Thymus (tissue), 14 donors: ENCODE measurements around the gene CDC34. TPM values are rescaled to one million over a fixed set of nuclear protein-coding genes. Genes with fewer than 3 reads are reported as not detected.

Experiments used
- DNase-seq, 9 donors: peaks; one replicate each; pipeline ENCODE4 v3.0.0-alpha.2; 2013; ENCODE audit warnings: low spot score in 9 of 9, low read depth in 6 of 9, missing footprints in 1 of 9
- H3K27ac ChIP-seq, 2 donors: one replicate each; pipeline ENCODE4 v1.5.1; 2013; ENCODE audit warnings: control low read depth in 1 of 2, low read depth in 1 of 2, low read length in 1 of 2, mild to moderate bottlenecking in 1 of 2, moderate library complexity in 1 of 2
- H3K27me3 ChIP-seq, 2 donors: one replicate each; pipeline ENCODE4 v1.5.1; 2013; ENCODE audit warnings: low read length in 1 of 2; ENCODE audit not compliant: control insufficient read depth in 2 of 2, insufficient read depth in 1 of 2
- H3K36me3 ChIP-seq, 2 donors: one replicate each; pipeline ENCODE4 v1.5.1; 2013; ENCODE audit warnings: low read length in 1 of 2, mild to moderate bottlenecking in 1 of 2, moderate library complexity in 1 of 2; ENCODE audit not compliant: control insufficient read depth in 2 of 2, insufficient read depth in 2 of 2
- H3K4me1 ChIP-seq, 2 donors: one replicate each; pipeline ENCODE4 v1.5.1; 2013; ENCODE audit warnings: low read length in 2 of 2; ENCODE audit not compliant: control insufficient read depth in 2 of 2, insufficient read depth in 2 of 2
- H3K4me3 ChIP-seq, 2 donors: one replicate each; pipeline ENCODE4 v1.5.1; 2013; ENCODE audit warnings: low read length in 2 of 2, control low read depth in 1 of 2, mild to moderate bottlenecking in 1 of 2
- H3K9me3 ChIP-seq, 2 donors: one replicate each; pipeline ENCODE4 v1.5.1; 2013; ENCODE audit warnings: low read length in 1 of 2, mild to moderate bottlenecking in 1 of 2; ENCODE audit not compliant: control insufficient read depth in 2 of 2, insufficient read depth in 1 of 2
- WGBS: extraction: QIAGEN DNeasy Blood & Tissue Kit; methylation state at CpG from one replicate; pipeline ENCODE4 v1.1.7; 2013; 5-methylcytosine and 5-hydroxymethylcytosine counted together
- long read RNA-seq, 10 donors: transcript quantifications; one replicate each; lab custom pipeline, GENCODE V29; 2026
- polyA plus RNA-seq: library from polyadenylated mRNA; stranded (reverse); fragments of 200-250 nt; gene quantifications from one replicate; pipeline ENCODE4 v1.2.3, GENCODE V29; 2013
- total RNA-seq: library from RNA; stranded (reverse); fragments of 120-200 nt; gene quantifications from one replicate; pipeline ENCODE4 v1.2.4, GENCODE V29; 2013
- donor health status: healthy.

CDC34 gene
- total RNA-seq (48.0 TPM), polyA plus RNA-seq (72.0 TPM)
- long read RNA-seq, donor 1, partial matches to known transcripts: 0 of 1 reads
- long read RNA-seq, donor 1, other reads (novel, unspliced or antisense): 0 of 1 reads
- long read RNA-seq, donor 2, transcript CDC34-201 (5 exons, 1,471 nt): major isoform, 37 of 41 reads
- long read RNA-seq, donor 2, partial matches to known transcripts: 0 of 41 reads
- long read RNA-seq, donor 2, other reads (novel, unspliced or antisense): 0 of 41 reads
- long read RNA-seq, donor 3, transcript CDC34-201 (5 exons, 1,471 nt): major isoform, 30 of 42 reads
- long read RNA-seq, donor 3, partial matches to known transcripts: 8 of 42 reads
- long read RNA-seq, donor 3, other reads (novel, unspliced or antisense): 0 of 42 reads
- long read RNA-seq, donor 4, transcript CDC34-201 (5 exons, 1,471 nt): major isoform, 10 of 11 reads
- long read RNA-seq, donor 4, partial matches to known transcripts: 0 of 11 reads
- long read RNA-seq, donor 4, other reads (novel, unspliced or antisense): 0 of 11 reads
- long read RNA-seq, donor 5, transcript CDC34-201 (5 exons, 1,471 nt): major isoform, 37 of 57 reads
- long read RNA-seq, donor 5, partial matches to known transcripts: 18 of 57 reads
- long read RNA-seq, donor 5, other reads (novel, unspliced or antisense): 0 of 57 reads
- long read RNA-seq, donor 6, transcript CDC34-201 (5 exons, 1,471 nt): major isoform, 25 of 26 reads
- long read RNA-seq, donor 6, partial matches to known transcripts: 0 of 26 reads
- long read RNA-seq, donor 6, other reads (novel, unspliced or antisense): 0 of 26 reads
- long read RNA-seq, donor 7, transcript CDC34-201 (5 exons, 1,471 nt): major isoform, 8 of 10 reads
- long read RNA-seq, donor 7, partial matches to known transcripts: 0 of 10 reads
- long read RNA-seq, donor 7, other reads (novel, unspliced or antisense): 0 of 10 reads
- long read RNA-seq, donor 8, partial matches to known transcripts: 0 of 3 reads
- long read RNA-seq, donor 8, other reads (novel, unspliced or antisense): 0 of 3 reads
- long read RNA-seq, donor 9, transcript CDC34-201 (5 exons, 1,471 nt): major isoform, 7 of 7 reads
- long read RNA-seq, donor 9, partial matches to known transcripts: 0 of 7 reads
- long read RNA-seq, donor 9, other reads (novel, unspliced or antisense): 0 of 7 reads
- long read RNA-seq, donor 10, transcript CDC34-201 (5 exons, 1,471 nt): major isoform, 14 of 18 reads
- long read RNA-seq, donor 10, partial matches to known transcripts: 0 of 18 reads
- long read RNA-seq, donor 10, other reads (novel, unspliced or antisense): 0 of 18 reads

- Histone ChIP-seq H3K9me3 (no peaks in the 10 kb centered on the region), H3K27me3 (peaks cover 5 to 6% of the 10 kb centered on the region in 2 donors), H3K4me3 (peak within 1 kb of the TSS; percentile 84 to 87), H3K27ac (peak within 1 kb of the TSS; percentile 63 to 95), H3K4me1 (peaks cover 14 to 20% of the 10 kb centered on the region in 2 donors), H3K36me3 (peaks cover 9 to 13% of the 10 kb centered on the region in 2 donors)
- no peak for DNase-seq
- WGBS: under 1% methylated on average over 83 of the region's 84 CpGs
These were observed at the start of gene CDC34 for GRCh38 chr19:531753-532560. Gene CDC34, plus strand, starts transcription at chr19:531760. Its CDS starts 172 bp downstream, at chr19:531932.

DNA sequence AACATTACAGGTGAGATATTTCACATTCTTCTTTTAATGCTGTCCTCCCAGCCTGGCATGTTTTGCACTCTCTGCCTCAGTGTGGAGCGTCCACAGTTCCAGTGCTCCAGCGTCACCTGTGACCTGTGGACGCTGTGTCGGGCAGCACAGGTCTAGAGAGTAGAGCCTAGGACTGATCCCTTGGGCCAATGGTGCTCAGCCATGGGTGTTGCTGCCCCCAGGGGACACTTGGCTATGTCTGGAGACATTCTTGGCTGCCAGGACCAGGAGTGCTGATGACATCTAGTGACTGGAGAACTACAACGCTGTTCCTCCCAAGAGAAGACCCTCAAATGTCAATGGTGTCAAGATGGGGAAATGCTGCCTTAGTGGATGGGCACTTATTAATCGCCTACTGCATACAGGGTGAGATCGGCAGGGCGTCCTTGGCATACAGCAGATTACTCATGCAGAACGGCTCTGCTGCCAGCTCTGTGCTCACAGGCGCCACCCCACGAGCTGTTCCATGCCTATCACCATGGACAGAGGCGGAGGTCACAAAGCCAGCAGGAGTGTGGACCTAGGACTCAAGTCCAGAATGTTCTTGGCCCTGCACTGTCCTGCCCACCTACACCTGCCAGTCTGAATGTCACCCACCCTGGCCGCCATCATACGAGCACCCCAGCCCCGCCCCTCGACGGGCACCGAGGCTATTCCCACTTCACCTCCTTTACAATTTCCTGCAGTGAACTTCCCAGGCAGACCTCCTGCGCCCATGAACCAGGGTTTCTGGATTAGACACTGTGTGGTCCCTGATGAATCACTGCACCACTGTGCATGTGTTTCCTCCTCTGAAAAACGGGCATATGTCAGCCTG is 49.1 kb upstream of the CDC34 start:
- peaks cover 0 to 12% of the 10 kb centered on the region in 2 donors for H3K9me3 ChIP-seq
- H3K4me1 ChIP-seq: no peaks in the 10 kb centered on the region
- DNase-seq: no peak
- H3K27me3 ChIP-seq: peaks cover 2 to 49% of the 10 kb centered on the region in 2 donors
- WGBS: 72% methylated on average over 20 of the region's 20 CpGs
- no peak overlapping the region for H3K27ac ChIP-seq
- no peak overlapping the region for H3K4me3 ChIP-seq
- no peaks in the 10 kb centered on the region for H3K36me3 ChIP-seq

DNA sequence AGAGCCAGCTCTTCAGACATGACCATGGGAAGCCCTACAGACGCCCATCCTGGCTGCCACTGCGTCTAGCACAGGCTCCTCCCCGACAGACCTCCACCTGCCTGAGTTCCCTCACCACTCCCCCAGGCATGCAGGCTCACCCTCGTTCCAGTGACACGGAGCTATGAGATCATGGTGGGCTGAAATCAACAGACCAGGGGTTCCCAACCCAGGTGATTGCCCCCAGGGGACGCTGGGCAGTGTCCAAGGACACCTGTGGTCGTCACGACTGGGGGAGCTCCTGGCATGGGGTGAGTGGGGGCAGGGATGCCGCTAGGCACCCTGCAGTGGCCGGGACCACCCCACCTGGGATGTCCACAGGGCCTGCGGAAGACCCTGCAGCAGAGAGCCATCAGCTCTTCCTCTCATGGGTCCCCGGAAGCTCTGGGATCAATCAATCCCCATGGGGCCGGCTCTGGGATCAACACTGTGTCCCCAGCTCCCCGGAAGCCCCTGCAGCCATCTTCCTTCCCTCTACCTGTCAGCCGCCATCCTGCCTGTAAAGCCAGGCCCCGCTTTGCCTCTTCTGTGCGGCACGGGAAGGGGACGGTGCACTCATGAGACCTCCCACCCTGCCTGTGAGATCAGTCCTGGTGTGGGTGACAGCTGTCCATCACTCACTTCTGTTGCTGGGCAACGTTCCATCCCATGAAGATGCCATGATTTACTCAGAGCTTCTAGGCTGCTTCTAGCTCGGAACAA is 48.1 kb upstream of the CDC34 start:
- H3K36me3 ChIP-seq: no peaks in the 10 kb centered on the region
- 70% methylated on average over 21 of the region's 21 CpGs for WGBS
- H3K4me1 ChIP-seq: peaks cover 0 to 2% of the 10 kb centered on the region in 2 donors
- H3K9me3 ChIP-seq: peaks cover 0 to 12% of the 10 kb centered on the region in 2 donors
- peaks cover 2 to 42% of the 10 kb centered on the region in 2 donors for H3K27me3 ChIP-seq
- no peak overlapping the region for H3K4me3 ChIP-seq
- DNase-seq: no peak
- no peak overlapping the region for H3K27ac ChIP-seq

DNA sequence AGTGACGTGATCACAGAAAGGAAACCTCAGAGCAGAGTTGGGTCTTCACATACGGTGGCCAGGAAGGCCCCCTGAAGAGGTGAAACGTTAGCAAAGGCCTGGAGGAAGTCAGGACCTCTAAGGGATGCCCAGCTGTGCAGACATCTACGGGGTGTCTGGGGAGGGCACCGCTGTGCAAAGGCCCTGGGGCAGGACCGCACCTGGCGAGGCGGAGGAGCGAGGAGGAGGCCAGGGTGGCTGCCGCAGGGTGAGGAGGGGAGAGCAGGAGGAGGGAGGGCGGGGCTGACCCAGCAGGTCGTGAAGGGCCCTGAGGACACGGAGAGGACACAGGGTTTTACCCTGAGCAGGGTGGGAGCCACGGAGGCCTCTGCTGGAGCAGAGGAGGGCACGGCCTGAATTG is 47.1 kb upstream of the CDC34 start:
- Histone ChIP-seq H3K27me3 (peaks cover 2 to 40% of the 10 kb centered on the region in 2 donors), H3K36me3 (no peaks in the 10 kb centered on the region), H3K27ac (no peak overlapping the region), H3K9me3 (peaks cover 0 to 12% of the 10 kb centered on the region in 2 donors), H3K4me1 (peaks cover 2 to 4% of the 10 kb centered on the region in 2 donors), H3K4me3 (no peak overlapping the region)
- DNase-seq: no peak
- WGBS: 75% methylated on average over 15 of the region's 15 CpGs

DNA sequence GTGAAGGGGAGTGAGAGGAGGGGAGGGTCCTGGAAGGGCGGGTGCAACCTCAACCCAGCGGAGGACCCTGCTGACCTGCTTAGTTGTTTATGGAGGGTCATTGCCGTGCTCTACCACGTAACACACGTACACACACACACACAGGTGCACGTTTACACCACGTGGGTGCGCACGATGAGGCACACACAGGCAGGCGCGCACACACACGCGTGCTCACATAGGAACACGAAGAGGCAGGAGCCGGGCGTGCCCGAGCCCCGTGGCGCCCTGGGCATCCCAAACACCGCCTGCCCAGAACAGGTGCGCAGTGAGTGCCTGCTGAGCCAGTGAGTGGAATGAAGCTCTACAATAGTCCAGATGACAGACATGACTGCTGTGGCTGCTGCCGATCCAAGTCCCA is 46.5 kb upstream of the CDC34 start:
- H3K36me3 ChIP-seq: no peaks in the 10 kb centered on the region
- DNase-seq: no peak
- WGBS: 90% methylated on average over 22 of the region's 22 CpGs
- no peak overlapping the region for H3K27ac ChIP-seq
- peaks cover 2 to 41% of the 10 kb centered on the region in 2 donors for H3K27me3 ChIP-seq
- no peak overlapping the region for H3K4me3 ChIP-seq
- H3K4me1 ChIP-seq: peaks cover 4 to 6% of the 10 kb centered on the region in 2 donors
- peaks cover 0 to 9% of the 10 kb centered on the region in 2 donors for H3K9me3 ChIP-seq

GRCh38 chr19:485583-486236 is 45.9 kb upstream of the CDC34 start:
- H3K4me3 ChIP-seq: no peak overlapping the region
- no peaks in the 10 kb centered on the region for H3K36me3 ChIP-seq
- peaks cover 4 to 6% of the 10 kb centered on the region in 2 donors for H3K4me1 ChIP-seq
- H3K9me3 ChIP-seq: peaks cover 0 to 9% of the 10 kb centered on the region in 2 donors
- H3K27ac ChIP-seq: no peak overlapping the region
- DNase-seq: no peak
- peaks cover 2 to 41% of the 10 kb centered on the region in 2 donors for H3K27me3 ChIP-seq
- WGBS: 46% methylated on average over 23 of the region's 23 CpGs
